NCI-H2196 (cell line): ENCODE data around the gene LYG2.
"Not testable (repeated sequence)": the region's sequence is repeated elsewhere in the genome, so short reads cannot be mapped to it uniquely, and the experiment has no call there.

ENCODE experiments used
- DNase-seq: peaks from one replicate; lab custom pipeline; 2025; ENCODE audit not compliant: unreplicated experiment; lab: John Stamatoyannopoulos, UW

The LYG2 gene, protein sequence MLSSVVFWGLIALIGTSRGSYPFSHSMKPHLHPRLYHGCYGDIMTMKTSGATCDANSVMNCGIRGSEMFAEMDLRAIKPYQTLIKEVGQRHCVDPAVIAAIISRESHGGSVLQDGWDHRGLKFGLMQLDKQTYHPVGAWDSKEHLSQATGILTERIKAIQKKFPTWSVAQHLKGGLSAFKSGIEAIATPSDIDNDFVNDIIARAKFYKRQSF

DNA sequence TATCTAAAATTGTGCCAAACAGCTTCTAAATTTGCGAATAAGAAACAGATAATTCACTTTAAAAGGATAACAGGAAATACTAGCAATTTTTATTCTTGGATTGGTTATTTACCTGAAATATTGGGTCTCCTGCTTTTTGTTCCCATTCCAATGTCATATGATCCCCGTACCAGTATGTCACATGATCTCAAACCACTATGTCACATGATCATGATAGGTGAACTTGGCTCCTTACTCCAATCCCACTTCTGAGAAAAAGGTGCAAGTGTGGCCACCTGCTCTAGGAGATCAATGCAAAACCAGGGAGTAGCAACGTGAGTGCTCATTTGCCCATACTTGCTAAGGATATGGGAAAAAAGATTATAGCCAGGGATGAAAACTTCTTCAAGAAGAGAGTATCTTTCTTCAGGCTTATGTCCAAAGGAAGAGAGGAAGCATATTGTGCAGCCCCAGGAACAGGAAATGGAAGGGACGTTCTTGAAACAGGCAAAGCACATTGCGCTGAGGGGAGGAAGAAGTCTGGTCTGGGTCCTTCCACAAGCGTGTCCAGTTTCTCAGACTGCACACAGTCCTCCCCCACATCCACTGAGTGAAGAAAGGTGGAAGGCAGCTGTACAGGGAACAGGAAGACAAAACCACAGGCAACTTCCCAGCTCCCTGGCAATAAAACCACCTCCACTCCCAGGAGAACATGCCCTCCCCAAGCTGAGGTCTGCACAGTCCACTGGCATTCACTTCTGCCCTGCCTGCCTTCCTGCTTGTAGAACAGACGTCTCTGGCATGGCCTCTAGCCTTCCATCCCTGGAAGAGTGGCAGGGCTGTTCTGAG, at the start of gene LYG2:
TSS of gene LYG2 (minus strand) at position 176 of the 828 bp plus-strand sequence. CDS start 1,406 bp downstream, outside the sequence.
- DNase-seq = no peak

DNA sequence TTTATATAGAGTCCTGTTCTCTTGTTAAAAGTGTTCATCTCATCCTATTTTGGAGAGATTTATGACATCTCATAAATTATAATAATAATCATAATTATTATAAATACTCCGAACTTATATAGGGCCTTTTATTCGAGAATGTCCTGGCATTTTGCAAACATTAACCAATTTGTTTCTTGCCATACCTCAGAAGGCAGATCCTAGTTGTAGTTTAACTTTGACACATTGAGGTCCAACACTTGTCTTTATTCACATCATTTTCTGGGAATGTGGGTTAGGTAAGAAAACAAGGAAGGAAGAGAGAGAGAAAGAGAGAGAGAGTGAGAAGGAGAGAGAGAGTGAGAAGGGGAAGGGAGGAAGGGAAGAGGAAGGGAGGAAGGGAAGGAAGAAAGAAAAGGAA, 45.6 kb upstream of the LYG2 start, which contains the start of gene LYG1:
TSS of gene LYG1 (minus strand) at position 101 of the 400 bp plus-strand sequence. CDS start 5,527 bp downstream, outside the sequence.
- DNase-seq = not testable (repeated sequence)

DNA sequence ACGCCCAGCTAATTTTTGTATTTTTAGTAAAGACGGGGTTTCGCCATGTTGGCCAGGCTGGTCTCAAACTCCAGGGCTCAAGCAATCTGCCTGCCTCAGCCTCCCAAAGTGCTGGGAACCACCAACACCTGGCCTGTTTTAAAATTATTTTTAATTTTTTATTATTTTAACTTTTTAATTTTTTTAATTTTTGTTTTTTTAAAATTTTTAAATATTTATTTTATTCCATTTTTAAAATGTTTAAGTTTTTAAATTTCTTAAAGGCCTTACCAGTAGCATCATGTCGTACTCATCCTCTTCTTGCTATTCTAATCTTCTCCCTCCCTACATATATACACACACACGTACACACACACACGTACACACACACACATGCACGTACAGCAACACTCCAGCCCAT, 44.1 kb upstream of the LYG2 start:
- no peak for DNase-seq

DNA sequence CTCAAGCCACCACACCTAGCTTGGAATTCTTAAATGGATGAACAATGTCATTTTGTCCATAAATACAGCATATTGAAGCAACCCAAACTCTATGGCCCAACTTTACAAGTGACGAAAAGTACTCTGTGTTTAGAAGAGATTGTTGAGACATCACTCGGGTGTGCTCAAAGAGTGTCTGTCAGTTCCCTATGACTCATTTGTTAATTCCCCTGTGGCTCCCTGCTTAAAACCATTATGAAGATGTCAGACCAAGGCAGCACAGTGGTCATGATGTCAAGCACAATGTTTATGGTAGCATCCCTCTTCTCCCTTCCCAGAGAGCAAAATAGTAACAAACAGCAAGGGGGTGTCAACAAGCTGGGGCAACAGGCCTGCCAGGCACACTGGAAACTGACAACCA, 42.5 kb upstream of the LYG2 start:
- no peak for DNase-seq

DNA sequence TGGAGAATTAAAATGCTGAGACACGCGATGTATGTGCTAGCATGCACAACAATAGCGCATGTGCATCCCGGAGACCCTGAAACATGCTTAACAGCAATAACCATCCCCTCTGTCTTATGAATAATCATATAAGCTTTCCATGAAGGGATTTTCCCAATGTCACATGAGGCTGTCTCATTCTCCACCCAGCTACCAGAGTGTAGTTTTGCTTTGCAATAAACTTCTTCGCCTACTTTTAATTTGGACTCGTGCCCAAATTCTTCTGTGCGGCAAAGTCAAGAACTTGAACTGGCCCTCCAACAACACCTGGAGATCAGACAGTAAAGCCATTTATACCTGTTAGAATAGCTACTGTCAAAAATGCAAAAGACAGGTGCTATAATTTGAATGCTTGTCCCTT, 30.1 kb upstream of the LYG2 start:
- no peak for DNase-seq

DNA sequence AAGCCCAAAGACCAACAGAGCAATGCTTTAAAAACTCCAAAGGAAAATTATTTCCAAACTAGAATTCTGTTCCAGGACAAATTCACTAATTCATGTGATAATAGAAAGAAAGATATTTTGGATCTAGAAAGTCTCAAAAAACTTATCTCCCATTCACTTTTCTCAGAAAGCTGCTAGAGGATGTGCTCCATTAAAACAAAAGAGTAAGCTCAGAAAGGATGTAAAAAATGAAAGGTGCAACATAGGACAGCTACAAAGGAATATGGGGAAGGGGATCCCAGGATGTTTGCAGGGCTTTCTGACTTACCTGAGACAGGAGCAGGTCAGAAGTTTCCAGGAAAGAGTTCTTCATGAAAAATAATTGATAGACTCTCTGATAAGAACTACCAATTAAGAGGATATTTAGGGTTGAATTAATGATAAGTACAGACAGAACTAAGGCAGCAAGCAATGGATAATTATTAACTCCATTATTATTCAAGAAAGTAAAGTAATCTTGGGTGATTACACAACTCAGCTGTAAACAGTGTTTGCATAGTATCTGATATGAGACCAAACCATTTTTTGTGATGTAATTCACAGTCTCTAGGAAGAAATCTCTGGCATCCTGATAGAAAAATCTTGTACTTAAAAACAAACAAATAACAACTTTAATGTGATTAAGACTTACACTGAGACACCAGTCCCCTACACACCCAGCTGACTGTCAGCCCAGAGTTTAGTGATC, 24.7 kb upstream of the LYG2 start:
- no peak for DNase-seq

DNA sequence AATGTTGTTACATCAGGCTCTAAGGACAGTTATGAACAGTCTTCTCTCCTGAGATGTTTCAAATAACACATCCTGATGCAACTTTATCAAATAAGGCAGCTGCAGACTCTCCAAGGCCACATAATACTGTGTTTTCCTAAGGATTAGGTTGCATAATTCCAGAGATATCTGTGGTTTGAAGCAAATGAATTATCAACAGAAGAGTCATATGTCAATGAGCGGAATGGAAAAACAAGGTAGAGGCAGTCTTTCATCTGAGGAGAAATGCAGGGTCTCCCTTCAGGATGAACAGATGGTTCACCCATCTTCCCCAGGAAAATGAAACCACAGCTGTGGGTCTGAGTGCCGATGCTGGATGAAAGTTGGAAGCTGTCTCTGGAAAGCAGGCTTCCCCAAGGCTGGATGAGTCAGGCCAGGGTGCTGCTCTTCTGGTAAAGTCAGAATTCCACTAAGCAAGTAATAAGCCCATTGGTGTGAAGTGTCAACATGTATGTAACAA, 23.4 kb upstream of the LYG2 start:
- peak; percentile 14 for DNase-seq

DNA sequence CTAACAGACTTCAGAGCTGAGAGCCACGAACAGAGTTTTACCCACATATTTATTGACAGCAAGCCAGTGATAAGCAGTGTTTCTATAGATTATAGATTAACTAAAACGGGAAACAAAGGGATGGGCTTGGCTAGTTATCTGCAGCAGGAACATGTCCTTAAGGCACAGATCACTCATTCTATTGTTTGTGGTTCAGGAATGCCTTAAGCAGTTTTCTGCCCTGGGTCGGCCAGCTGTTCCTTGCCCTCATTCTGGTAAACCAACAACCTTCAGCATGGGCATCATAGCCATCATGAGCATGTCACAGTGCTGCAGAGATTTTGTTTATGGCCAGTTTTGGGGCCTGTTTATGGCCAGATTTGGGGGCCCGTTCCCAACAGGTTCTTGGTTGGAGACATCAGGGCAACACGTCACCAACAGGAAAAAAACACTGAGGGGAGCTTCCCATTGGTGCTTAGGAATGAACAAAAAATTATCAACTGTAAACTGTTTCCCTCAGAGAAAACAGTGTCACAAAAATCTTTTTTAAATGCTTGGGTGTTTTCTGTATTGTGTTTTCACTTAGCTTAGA, 22.8 kb upstream of the LYG2 start:
- not testable (repeated sequence) for DNase-seq

DNA sequence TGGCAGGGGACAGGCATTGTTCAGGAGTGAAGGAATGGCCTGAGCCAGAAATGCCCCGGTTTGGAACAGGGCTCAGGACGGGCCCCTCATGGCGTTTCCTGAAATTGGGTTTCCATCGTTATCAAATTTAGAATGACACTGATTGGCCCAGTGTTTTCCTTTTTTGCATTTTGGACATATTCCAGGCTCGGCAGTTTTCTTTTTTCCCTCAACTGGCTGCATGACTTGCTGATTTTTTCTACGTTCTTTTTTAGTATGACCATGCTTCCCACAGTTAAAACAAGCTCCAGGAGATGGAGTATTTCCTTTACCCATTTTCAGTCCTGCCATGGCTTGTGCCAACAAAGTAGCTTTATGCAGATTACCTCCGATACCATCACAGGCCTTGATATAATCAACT, 20.4 kb upstream of the LYG2 start:
- DNase-seq = no peak

DNA sequence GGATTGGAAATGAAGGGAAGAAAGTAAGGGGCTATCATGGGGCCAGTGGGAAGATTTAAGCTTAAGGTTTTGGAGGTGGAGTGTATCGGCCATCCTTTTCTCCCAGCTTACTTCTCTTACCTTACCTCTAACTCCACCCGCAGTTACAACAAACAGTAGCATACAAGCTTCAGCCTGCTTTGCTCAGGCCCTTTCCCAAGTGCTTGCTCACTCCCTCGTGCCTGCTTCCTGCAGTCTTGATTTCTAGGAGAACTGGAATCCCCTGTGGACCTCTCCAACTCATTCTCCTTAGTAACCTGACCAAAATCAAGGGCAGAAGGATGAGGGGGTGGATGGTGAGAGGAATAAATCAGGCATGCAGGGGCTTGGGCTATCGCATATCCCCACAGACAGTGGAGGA, 5.8 kb upstream of the LYG2 start:
- no peak for DNase-seq

DNA sequence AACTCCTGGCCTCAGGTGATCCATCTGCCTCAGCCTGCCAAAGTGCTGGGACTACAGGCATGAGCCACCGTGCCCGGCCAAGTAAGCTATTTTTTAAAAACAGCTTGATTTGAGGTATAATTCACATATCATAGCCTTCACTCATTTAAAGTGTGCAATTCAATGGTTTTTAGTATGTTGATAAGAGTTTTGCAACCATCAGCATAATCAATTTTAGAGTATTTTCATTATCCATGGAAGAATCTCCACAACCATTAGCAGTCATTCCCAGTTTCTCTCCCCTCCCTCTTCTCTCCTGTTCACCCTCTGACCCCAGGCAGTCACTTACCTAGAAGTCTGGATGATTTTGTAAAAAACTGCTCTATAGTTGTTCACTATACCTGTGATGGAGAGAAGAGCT, 4.7 kb upstream of the LYG2 start:
- DNase-seq = no peak

DNA sequence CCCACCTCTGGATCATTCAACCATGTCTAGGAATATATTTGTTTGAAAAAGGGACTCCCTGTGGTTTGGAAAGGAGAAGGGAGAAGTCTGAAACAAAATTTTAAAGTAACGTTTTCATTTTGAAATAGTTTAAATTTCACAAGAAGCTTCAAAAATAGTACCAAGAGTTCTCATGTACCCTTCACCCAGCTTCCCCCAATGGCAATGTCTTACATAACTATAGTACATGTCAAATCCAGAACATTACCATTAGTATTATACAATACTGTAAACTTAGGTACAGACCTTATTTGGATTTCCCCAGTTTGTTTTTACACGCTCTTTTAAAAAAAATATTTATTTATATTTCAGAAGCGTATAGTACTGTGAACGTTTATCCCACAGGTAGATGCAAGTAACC, 4.0 kb upstream of the LYG2 start:
- no peak for DNase-seq

DNA sequence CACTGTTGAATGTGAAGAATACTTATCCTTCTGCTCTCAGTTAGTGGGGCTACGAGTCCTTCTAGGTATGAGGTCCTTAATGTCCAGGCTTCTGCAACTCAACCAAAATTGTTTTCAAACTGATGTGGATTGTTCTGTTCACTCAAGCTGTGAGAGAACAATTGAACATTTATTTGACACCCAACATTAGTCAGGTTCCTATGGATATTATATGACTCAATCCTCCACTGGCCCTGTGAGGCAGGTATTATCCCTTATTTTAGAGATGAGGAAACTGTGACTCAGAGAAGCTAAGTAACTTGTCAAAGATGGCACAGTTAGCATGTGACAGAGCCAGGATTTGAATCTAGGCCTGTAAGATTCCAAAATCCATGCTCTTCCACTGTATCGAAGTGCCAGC, 1.2 kb upstream of the LYG2 start:
- DNase-seq = no peak

DNA sequence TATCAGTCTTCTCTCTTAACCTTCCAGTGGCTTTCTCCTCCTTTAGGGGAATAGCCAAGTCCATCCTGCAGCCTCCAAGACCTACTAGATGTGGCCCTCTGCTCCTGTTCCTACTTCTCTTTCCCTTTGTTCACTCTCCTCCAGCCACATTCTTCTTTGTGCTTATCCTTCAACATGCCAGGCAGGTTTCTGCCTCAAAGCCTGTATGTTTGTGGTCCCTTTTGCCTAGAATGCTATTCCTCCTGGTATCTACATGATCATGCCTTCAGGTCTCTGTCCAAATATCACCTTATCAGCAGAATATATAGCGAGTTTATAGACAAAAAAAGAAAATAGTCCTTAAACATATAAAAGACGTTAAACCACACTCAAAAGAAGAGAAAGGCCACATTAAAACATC, 5.5 kb downstream of the LYG2 start:
- DNase-seq = no peak

DNA sequence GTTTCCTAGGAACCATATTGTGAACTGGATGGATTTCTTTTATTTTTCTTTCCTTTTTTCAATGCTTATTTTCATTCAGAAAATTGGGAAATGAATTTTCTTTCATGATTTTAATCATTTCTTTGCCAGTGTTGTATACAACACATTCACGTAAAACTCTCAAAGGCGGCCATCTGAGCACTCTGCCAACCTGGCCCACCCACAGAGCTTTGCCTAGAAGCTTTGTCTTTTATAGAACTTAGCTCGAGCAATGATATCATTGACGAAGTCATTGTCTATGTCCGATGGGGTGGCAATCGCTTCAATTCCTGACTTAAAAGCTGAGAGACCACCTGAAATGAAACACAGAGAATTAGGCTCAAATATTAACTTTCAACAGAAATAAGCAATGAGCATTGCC, 13.3 kb downstream of the LYG2 start:
- DNase-seq = no peak

DNA sequence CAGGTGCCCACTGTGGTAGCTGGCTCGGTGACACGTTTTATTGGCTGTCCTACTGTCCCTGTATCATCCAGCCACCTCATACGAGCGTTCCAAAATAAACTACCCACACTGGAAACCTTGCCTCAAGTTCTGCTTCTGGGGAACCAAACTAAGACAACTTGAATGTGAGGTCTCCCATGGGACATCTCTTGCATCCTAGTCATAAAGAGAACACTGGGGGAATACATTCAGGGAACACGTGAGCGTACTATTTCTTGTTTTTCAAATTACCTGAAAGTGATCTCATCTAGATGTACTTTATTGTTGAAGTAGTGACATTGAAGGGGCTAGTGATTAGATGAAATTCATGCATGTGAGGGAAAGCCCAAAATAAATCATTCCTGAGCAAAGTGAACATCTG, 15.0 kb downstream of the LYG2 start:
- DNase-seq = no peak

DNA sequence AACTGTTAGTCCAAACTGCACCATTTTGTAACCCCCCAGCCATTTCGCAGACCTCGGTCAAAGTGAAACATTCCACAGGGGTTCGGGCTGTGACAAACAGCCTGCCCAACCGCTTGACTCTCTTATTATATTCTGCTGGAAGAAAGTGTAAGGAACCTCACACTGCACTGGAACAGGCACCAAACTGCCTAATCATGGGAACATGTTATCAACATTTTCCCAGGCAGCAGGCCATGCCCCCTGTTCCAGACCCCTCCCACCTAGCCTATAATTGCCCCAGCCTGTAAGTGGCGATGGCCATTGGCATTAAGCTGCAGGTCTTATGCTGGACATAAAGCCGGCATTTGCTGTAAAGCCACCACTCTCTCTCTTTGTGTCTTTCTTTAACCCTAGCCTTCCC, 16.9 kb downstream of the LYG2 start:
- no peak for DNase-seq

DNA sequence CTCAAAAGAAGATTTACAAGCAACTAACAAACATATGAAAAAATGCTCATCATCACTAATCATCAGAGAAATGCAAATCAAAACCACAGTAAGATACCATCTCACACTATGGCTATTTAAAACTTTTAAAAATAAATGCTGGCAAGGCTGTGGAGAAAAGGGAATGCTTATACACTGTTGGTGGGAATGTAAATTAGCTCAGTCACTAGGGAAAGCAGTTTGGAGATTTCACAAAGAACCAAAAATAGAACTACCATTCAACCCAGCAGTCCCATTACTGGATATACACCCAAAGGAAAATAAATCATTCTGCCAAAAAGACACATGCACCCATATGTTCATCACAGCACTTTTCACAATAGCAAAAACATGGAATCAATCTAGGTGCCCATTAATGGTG, 22.3 kb downstream of the LYG2 start:
- not testable (repeated sequence) for DNase-seq

DNA sequence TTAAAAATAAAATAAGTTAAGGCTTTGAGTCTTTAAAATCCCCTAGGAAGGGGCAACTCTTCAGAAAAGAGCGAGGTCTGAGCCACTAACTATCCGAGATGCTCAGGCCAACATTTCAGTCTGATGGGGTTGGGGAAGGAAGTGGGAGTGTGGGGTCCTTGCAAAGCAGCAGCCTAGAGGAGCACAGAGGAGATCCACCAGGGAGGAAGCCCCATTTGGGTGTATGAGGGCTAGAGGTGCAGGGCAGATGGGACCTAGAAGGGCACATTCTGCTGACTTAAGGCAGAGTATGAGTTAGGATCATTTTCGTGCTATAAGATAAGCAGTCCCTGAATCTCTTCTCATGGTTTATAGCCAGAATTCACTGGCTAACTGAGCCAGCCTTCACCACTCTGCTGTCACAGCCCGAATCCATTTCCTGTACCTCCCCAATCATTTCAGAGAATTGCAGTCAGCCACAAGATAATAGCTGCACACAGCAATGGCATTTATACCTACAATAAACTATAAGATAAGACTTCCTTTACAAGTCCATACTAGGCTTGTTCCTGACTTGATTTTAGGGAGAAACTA, 37.5 kb downstream of the LYG2 start:
- DNase-seq = no peak

DNA sequence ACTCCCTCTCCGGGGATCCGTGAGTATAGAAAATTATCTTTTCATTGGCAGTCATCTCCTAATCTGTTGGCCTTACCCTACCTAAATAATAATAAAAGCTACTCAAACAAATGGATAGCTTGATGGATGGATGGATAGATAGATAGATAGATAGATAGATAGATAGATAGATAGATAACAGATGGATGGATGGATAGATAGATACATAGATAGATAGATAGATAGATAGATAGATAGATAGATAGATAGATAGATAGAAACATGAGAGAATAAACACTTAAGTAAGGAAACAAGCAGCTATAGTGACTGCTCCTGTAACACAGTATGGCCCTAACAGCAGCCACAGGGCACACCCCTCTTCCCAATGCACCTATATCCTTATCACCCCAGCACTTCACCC, 39.4 kb downstream of the LYG2 start:
- DNase-seq = no peak

DNA sequence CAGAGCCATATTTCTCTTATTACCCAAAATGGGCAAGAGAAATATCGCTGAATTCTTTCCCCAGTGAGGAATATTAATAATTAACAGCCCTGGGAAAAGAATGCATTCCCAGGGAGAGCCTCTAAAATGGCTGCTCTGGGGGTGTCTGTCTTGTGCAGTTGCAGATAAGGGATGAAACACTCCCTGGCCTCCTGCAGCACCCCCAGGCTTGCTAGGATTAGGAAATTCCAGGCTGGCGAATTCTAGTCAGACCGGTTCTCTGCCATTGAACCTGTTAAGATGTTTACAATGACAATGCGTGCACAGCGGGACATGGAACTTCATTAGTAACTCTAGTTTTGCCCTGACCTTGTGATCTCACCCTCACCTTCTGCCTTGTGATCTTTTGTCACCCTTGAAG, 50.0 kb downstream of the LYG2 start:
- DNase-seq = no peak
